NCI-H187 treated with DMSO at 0.1 percent for 48 hours (cell line): ENCODE results near the gene FAM222A.

Experiments
- DNase-seq: peaks from one replicate; lab custom pipeline; 2025; lab: John Stamatoyannopoulos, UW

Gene FAM222A

GRCh38 chr12:109758426-109759420, 45.1 kb downstream of the FAM222A start:
- no peak for DNase-seq

DNA sequence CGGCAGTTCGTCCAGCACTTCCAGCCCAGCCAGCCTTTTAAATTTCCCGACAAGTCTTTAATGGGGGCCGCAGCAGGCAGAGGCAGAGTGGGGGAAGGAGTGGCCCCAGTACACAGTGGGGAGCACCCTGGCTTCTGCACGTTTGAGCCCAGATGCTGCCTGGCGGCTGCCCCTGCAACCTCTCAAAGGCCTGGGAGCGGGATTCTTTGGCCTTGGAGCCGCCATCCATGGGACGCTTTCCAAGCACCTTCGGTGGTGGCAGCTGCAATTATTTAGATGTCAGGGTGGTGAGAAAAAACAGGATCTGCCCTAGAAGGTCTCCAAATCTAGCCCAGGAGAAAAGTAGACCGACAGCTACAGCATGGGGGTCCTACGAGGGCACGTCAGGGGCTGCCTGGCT, 46.0 kb downstream of the FAM222A start:
- no peak for DNase-seq

DNA sequence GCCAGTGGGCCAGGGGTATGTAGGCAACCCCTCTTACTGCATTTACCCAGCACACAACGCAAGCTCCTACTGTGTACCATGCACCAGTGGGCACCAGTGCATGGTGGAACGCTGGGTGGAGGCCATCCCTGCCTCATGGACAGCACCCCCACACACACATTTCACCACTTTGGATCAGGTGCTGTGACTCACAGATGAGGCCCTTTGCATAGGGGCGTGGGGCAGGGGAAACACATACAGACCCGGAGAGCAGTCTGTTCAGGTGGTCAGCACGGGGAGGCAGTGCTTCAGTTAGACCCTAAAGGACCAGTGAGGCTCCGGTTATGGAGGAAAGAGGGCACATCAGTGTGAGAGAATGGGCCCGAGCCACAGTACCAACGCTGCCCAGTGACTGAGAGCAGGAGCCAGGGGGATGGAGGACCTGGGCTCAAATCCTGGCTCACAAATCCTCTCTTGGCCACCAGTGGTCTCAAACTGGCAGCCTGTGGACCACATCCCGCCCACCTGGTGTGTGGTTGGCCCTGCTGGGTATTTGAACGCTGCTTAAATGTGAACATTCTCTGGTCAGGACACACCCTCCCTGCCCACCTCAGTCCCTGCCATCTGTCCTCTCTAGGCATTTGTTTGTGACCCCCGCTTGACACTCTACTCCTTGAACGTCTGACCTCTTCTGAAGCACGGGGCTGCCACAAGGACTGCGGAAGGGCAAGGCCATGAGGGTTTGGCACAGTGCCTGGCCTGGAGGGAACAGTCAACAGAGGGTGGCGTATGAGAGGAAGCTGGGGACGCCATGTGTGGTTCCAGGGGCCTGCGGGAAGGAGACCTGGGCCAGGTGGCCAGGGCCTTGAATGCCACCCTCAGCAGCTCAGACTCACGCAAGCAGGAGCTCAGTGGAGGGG, 46.7 kb downstream of the FAM222A start:
- DNase-seq: no peak

DNA sequence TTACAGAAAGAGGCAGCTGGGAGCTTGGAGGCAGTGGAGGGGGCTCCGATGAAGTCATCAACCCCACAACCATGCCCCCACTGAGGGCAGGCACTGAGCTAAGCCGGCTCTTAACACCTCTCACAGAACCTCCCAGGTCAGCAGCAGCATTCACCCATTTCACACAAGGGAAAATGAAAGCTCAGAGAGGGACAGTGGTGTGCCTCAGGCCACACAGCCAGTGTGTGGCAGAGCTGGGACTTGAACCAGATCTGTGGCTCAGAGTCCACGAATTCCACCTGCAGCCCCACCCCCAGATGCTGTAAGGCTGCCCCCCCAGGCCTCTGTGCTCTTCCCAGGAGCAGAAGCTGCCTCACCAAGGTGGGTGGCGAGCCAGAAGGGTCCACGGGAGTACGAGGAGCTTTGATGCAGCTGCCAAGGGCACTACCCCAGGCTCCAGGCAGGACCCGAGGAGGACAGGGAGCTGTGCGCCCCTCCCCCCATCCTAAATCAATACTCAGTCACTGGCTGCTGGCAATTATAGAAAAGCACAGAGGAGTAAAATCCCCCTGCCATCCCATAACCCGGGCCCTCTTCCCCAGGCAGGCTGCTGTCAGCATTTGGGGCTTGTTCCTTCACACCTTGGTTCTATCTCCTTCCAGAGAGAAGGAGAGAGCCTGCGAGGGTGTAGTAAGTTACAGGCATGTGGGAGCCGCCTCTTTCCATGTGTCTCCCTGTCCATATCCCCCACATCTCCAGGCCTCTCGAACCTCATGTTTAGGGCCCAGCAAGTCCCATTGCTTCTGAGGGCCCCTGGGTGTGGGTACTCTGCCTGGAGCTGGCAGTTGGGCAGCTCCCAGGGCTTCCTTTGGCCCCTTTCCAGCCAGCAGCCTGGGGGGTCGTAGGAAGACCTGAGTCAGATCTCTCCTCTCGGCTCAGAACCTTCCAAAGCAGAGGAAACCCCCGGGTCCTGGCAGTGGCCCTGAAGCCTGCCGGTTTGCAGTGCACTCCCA, 47.6 kb downstream of the FAM222A start:
- no peak for DNase-seq

DNA sequence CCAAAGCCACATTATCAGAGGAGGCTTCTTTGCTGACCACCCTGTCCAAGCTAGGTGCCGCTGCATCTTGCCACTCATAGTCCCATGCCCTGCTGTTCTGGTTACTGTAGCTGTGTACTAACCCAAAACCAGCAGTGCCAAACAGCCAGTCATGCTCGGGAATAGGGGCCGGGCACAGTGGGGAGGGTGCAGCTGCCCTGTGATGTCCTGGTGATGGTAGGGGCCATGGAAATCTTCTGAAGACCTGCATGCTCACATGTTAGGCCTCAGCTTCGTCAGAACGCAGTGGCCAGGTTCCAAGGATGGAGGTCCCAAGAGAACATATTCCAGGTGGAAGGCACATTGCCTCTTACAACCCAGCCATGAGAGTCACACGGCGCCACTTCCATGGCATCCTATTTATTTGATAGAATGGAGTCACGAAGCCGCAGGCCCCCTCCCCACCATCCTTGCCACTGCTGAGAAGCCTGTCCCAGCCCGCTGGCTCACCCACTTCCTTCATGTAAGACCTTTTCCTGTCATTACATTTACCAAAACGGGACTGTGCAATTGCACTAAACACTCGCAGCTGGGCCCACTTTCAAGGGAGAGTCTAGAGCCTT, 48.5 kb downstream of the FAM222A start:
- DNase-seq: no peak

DNA sequence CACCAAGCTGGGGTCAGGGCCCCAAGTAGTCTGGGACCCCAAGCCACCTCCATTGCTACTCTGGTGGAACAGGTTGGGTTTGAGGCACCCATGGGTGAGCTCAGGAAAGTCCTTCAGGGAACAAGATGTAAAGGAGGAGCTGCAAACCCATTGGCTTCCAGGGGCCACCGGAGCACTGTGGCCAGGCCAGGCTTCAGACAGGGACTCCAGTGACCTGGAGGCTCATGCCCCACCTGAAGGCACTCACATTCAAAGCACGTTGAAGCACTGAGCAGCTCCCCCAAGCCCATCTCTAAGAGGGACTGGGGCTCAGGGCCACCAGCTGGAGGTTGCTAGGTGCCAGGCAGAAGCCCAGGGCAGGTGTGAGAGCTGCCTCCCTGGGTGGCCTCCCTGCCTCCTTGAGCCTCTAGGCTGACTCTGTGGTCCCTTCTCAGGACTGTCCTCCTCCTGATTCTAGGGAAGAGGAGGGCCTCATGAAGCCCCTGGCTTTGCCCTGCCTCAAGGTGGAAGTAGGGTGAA, 49.1 kb downstream of the FAM222A start:
- no peak for DNase-seq

DNA sequence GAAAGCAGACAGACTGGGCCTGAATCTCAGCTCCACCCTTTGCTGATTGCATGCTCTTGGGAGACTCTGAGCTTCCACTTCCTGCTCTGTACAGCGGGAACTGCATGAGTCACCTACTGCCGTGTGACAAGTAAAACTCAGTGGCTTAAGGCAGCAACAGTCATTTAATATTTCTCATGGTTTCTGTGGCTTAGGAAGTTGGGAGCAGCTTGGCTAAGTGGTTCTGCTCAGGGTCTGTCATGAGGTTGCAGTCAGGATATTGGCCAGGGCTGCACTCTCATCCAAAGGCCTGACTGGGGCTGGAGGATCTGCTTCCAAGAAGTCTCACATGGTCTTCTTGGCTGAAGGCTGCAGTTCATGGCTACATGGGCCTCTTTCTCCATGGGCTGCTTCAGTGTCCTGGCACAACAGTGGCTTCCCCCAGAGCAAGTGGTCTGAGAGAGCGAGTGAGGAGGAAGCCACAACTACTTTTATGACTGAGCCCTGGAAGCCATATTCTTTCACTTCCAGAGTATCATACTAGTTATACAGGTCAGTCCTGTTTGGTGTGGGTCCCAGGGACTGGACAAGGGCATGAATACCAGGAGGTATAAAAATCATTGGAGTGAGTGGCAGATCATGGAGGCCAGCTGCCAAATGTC, 49.7 kb downstream of the FAM222A start:
- DNase-seq: no peak

DNA sequence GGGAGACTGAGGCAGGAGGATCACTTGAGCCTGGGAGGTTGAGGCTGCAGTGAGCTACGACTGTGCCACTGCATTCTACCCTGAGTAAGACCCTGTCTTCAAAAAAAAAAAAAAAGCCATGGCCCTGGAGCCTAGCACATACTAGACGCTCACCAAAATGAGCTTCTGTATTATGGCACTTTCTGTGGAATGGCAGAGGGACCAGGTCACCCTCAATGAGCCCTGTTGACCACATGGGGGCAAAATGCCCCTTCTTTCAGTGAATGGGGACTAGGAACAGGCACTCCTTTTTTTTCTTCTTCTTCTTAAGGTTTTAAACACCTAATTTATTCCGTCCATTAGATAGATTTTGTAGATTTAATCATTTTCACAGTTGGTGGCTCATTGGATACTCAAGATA, 50.5 kb downstream of the FAM222A start:
- DNase-seq: no peak

DNA sequence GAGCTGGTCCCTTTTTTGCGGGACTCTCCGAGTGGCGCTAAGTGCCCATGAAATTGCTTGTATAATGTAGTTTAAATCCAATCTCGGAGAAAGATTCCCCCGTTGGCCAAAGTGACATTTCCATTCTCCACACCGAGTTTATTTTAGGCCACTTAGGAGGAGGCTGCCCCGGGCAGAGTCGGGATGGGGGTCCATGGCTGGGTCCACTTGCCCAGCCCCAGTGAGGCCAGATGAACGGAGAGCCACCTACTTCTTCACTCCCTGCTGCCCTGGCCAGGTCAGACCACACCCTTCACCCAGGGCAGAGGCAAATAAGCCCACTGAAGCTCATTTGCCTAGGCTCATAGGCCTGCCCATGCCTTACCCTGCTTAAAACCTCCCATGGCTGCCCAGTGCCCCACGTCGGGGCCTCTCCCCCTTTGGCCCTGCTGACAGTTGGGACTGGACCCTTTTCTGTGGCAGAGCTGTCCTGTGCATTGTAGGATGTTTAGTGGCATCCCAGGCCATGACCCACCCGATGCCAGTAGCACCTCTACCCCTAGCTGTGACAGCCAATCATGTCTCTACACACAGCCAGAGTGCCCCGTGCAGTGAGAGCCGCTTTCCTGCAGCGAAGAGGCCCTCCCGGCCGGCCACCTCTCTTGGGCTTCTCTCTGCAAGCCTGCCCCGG, 51.3 kb downstream of the FAM222A start:
- DNase-seq: no peak

GRCh38 chr12:109765446-109765810, 51.8 kb downstream of the FAM222A start:
- no peak for DNase-seq

DNA sequence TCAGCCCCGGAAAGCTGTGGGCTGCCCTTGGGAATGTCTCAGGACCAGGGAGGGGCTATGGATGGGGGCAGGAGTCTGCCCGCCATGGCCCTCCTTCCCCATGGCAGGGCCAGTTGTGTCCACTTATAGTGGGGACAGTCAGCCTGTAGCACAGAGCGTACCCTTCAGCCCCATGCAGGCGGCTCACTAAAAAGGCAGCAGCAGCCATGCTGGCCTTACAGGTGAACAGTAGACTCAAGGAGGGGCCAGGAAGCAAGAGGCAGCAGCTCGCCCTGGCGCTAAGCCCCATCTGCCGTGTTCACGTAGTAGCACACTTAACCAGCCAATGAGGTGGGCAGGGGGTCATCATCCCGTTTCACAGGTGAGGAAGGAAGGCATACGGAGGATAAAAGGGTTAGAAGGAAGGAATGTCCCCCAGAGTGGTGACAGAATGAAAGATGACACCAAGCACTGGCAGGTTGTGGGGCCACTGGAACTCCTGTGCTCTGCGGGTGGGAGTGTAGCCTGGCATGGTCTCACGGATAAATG, 52.7 kb downstream of the FAM222A start:
- DNase-seq: no peak

- no peak for DNase-seq
Measured at GRCh38 chr12:109767456-109767855, 53.8 kb downstream of the FAM222A start.

- no peak for DNase-seq
Measured at GRCh38 chr12:109767991-109768900, 54.6 kb downstream of the FAM222A start.

DNA sequence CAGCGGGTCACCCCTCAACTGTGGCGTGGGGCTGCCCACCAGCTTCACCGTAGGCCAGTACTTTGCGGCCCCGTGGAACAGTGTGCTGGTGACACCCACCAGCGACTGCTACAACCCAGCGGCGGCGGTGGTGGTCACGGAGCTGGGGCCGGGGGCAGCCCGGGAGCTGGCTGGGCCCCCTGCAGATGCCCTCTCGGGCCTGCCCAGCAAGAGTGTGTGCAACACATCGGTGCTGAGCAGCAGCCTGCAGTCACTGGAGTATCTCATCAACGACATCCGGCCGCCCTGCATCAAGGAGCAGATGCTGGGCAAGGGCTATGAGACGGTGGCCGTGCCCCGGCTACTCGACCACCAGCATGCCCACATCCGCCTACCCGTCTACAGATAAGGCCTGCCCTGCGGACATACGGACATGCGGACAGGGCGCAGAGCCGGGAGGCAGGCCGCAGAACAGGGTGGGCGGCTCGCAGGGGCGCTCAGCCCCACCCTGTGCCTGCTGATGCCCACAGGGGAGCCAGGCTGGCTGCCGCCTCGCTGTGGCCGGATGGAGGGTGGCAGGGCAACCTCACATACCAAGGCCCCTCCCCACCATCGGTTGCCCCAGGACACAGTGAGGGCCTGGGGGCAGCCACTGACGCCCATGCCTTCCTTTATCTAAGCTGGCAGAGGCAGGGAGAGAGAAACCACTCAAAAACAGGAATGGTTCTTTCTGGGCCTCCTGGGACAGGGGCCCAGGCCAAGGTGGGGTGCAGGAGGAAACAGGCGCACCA, 55.5 kb downstream of the FAM222A start:
- no peak for DNase-seq

DNA sequence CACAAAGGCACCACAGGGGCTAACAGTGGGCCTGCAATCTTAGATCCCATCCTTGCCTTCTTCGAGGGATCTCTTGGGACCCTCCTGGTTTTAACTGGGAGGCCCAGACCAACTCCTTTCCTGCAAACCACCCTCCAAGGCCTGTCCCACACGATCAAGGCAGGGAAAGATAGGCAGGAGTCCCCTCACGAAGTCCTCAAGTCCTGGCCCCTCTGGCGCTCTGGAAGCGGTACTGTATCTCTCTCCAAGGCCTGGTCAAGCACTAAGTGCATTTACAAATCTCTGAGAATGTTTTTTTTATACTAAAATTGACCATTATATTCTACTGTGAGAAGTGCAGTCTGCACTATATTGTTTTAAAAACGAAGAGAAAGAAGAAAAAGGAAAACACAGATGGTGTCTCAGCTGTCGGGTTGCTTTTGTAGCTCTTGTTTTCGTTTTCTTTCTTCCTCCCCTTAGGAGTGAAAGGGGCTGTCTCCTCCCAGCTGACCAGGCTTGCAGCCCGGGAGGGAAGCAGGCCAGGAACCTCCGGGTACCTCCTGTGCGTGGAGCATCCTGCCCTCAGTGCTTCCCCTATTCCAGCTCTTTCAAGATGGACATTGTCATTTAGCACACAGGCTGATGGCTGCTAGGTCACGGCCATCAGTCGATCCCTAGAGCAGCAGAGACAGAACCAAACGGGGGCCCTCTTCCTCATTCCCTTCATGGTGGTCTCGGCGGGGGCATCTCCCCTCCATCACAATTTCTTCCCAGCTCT, 56.7 kb downstream of the FAM222A start:
- no peak for DNase-seq

DNA sequence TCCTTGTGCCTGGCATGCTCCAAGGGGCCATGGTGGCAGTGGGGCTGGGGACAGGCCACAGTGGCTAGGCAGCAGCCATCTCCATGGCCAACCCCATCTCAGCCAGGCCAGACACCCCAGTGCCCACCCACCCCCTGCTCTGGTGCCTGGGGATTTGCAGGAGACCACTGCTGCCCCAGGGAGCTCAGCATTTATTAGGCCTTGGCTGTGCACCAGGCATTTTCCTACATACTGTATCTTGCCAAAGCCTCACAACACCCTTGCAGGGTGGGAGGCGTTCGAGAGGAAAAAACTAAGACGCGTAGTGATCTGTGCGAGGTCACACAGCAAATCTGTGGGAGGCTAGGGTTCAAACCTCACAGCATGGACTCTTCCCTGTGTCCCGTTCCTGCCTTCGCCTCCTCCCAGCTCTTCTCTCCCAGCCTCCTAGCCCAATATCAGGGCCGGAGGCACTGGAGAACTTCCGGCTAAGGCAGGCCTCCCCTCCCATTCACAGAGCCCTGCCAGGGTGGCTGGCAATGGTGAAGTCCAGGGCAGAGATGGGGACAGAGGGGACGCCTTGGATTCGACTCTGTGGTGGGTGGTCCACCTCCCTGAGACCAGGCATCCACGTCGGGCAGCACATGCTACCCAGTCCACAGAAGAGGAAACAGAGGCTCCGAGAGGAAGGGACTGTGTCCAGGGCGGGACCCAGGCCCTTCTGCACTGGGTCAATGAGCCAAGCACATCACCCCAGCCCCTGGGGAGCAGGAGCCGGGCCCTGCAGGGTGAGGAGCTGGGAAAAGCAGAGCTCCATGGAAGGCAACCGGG, 57.4 kb downstream of the FAM222A start:
- DNase-seq: no peak
